GM20431 (cell line): ENCODE measurements around the gene NHERF1.

ENCODE experiments used
- in situ Hi-C: fragments of 300-500 bp; cut with MseI, MboI; formaldehyde crosslinking; loops from one replicate; pipeline ENCODE4 v1.15.0; 2020; ENCODE audit warnings: low sequenced_read_pairs; ENCODE audit not compliant: unreplicated experiment

NHERF1 gene

DNA sequence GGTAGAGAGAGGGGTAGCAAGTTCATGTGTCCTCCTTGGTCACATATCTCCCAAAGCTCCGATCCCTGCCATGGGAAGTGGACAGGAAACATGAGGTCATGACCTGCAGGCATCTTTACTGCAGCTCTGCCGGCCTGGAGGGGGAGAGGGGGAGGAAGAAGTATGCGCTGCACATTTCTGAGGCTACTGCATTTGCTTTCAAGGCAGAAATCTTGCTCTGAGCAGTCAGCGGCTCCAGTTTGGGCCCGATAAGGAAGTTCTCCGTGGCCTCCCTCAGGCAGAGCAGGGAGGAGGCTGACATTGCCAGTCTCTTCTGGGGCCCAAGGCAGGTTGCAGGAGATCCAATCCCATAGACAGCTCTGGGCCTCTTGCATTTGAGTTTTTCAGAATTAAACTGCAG lies 1.5 kb upstream of the NHERF1 start:
- in situ Hi-C loops, result no loop called here

DNA sequence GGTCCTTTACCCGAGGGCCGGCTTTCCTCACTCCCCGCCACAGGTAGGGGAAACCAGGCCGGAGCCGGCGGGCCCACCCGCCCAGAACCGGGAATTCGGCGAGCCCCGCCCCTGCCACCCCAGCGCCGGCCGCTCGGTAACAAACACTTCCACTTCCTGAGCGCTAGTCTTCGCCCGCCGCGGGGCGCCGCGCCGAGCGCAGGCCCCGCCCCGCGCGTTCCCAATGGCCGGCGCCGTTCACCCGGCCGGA lies 224 bp upstream of the NHERF1 start:
- in situ Hi-C loops, result no loop called here

DNA sequence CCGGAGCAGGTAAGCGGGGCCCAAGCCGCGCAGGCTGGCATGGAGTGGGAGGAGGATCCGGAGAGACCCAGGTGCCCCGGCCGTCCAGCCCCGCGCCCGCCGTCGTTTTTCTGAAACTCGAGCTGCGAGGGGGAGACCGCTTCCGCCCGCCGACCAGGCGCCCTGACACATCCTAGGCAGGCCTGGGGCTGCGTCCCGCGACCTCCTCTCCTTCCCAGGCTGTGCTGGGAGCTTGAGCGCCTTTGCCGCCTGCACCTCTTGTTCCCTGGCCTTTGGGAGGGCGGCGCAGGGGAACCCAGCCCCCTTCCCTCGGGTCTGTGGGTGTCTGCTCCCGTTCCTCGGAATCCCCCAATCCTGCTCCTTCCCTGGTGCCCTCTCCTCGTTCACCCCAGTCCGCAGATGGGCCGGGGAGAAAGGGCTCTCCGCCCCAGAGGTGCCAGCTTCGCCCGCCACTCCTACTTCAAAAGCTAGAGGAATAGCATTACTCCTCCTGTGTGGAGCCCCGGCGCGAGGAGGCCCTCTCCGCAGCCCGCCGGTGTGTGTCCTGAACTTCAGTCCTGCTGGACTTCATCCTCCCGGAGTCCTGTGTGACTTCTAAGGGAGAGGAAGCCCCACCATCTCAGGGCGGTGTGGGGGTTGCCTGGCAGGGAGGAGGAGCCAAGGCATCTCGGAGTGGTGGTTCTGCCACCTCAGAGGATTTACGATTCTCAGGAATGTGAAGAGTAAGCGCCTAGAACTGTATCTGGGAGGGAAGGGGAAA lies 1.0 kb downstream of the NHERF1 start:
- in situ Hi-C loops, result no loop called here

DNA sequence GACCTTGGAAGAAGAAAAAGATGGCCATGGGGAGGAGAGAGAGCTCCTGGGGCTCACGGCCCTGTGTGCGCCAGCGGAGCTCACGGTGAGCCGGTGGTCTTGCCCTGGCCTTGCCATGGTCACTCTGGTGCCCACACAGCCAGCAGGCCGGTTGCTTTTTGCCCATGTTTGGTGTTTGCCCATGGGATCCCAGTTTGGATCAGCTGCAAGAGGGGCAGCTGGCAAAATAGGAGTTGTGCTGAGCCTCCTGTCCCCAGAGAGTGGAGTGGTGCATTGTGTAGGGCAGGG lies 1.6 kb downstream of the NHERF1 start:
- in situ Hi-C loops, result no loop called here

DNA sequence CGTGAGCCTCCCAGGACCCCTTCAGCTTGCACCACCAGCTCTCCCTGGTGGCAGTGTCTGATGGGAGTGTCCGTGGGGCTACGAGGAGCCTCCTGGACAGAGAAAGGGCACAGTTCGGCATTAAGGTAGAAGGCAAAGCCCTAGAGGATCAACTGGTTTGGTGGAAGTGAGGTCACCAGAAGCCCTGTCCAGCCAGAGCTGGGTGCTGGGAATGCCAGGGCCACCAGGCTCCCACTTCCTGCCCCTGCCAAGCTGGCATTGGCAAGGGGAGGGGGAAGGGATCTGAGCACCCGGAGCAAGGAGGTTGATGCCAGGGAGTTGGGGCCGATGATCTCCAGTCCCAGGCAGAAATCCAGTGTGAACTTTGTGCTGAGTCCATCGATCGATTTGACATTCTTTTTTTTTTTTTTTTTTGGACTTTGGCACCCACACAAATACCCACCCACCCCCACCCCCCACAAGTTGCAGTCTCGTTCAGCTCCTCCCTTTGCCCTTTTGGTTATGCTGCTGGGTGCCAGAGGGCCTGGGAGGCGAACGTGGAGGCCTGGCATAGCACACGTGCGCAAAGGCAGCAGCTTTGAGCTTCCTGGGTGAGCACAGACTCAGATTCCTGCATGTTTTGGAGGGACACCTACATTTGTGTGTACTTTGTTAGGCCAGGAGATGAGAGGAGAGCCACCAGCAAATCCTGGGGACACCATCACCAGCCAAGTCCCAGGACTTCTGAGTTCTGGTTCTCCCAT lies 2.1 kb downstream of the NHERF1 start:
- in situ Hi-C loops, result no loop called here

DNA sequence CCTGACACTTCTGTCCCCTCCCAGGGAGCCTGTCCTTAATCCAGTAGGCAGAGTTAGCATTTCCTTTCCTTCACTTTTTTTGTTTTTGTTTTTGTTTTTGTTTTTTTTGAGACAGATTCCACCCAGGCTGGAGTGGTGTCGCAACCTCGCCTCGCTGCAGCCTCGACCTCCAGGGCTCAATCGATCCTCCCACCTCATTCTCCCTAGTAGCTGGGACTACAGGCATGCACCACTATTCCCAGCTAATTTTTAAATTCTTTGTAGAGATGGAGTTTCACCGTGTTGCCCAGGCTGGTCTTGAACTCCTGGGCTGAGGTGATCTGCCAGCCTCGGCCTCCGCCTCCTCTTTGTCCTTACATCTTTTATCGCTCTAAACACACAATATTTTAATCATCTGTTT lies 4.0 kb downstream of the NHERF1 start:
- in situ Hi-C loops, result no loop called here

DNA sequence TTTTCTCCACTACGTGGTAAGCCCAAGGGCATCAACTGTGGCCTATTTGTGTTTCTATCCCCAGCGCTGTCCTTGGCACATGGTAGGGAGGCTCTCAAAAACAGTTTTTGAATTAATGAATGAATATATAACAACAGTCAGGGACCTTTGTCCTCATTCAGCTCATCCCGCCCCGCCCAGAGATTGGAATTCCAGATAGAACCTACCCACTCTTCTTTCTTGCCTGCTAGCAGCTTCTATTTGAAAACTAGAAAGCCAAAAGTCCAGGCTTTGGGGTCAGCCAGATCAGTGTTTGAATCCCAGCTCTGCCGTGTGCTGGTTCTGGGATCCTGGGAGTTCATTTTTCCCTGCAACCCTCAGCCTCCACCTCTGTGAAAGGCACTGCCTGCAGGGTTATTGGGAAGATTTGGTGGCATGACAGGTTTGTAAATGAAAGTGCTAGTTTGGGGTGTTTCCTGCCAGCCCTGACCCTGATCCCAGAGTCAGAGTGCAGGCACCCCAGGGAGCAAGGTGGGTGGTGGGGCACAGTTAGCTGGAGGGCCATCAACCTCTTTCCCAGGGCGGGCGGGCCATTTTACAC lies 4.5 kb downstream of the NHERF1 start:
- in situ Hi-C loops, result no loop called here

DNA sequence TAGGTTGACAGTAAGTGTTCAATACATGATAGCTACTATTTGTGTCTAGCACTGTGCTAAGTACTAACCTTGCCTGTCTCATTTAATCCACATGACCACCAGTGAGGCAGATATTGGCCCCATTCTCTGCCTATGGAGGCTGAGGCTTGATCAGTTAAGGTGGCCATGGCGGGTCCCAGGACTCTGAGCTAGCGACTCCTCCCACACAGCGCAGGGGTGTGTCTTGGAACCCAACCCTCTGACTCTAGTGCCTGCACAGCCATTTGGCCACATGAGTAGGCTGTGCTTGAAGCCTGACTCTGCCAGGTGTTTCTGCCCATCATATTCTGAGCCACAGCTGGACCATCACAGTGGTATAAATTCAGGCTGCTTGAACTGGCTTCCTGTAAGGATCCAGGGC lies 6.4 kb downstream of the NHERF1 start:
- in situ Hi-C loops, result no loop called here

DNA sequence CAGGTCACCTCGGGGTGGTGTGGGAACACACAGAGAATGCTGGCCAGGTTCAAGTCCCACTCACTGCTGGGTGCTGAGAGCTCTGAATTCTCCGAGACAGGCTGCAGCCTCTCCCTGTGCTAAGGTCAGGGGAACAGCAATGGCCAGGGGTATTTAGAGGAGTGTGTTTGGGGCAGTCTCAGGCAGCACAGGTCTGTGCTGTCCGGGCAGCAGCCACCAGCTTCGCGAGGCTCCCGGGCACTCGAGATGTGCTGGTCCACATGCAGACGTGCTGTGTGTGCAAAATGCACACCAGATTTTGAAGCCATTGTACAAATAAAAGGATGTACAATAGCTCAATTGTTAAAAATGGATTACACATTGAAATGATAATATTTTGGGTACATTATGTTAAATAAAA lies 7.1 kb downstream of the NHERF1 start:
- in situ Hi-C loops, result no loop called here

DNA sequence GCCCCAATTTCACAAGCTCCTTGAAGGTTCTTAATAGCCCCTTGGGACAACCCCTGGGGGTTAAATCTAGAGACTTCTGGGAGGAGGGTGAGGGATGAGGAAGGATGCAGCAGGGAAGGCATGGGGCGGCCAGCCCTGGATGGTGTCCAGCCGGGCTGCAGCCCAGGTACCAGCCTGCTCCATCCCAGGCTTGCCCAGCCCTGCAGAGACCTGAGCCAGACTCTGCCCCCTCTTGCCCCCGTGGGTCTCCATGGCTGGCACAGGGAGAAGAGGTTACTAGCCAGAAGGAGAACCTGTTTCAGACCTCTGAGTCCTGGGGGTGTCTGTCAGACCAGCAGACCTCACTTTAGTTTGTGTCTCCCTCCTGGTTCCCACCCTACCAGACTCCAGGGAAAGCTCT lies 8.5 kb downstream of the NHERF1 start:
- in situ Hi-C loops, result no loop called here

DNA sequence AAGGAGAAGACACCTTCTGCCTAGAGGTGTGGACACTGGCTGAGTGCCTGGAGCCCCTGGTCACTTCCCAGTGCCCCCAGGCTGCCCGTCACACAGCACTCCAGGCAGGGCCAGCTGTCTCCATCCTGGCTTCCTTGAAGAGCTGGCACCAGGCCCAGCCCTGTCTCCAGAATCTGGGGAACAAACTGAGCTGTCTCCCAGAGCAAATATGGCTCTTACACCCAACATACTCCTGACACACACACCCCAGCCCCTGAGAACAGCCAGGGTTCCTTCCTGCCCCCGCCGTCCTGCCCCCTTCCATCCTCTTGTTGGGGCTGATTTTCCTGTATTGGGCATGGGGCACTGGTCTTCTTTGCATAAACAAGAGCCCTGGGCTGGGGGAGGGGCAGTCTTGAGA lies 9.1 kb downstream of the NHERF1 start:
- in situ Hi-C loops, result no loop called here

DNA sequence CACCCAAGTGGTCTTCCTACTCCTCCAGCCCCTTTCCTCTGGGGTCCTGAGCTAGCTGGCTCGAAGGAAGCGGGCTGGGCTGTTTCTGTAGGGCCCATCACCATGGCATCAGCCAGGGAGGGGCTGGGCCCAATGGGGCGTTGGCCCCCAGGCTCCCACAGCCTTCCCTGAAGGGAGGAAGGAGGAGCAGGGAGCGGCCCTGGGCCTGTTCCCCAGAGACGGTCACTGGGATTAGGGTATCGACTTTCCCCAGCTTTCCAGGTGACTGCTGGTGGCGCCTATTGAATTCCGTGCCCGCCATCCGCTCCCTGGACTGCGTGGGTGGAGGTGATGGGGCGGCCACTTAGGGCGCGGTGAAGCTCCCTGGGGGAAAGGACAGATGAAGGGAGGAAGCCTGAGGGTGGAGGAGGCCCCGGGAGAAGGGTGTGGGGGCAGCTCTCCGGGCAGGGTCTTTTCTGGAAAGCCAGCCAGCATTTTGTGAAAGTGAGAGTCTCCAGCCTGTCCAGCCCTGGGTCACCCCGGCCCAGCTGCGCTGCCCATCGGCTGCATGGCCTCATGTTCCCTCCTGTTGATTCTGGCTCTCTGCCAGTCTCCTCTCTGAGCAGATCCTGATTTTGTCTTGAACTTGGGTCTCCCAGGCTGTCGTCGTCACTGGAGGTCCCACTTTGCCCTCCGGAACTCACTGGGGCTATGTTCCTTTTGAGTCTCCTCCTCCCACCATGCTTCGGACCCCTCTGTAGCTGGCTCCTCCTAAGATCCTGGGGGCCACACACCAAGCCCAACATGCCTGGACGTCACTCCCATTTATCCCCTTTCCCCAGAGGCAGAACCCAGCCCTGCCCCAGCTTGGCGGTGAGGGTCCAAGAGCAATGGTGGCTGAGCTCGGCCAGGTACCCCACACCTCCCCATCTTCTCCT lies 9.8 kb downstream of the NHERF1 start:
- in situ Hi-C loops, result no loop called here

DNA sequence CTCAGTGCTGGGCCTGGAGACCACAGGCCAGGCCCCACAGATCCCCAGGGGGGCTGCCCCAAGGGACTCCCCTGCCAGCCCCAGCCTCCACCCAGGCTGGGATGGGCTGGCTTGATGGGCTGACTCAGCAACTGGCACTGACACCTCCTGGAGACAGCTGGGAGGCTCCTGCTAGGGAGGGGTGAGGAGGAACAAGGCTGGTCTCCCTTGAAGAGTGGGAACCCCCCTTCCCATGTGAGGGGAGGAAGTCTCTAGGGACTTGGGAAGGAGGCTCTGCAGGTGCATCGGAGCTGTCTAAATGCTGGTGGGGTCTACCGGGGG lies 10.4 kb downstream of the NHERF1 start:
- in situ Hi-C loops, result no loop called here

DNA sequence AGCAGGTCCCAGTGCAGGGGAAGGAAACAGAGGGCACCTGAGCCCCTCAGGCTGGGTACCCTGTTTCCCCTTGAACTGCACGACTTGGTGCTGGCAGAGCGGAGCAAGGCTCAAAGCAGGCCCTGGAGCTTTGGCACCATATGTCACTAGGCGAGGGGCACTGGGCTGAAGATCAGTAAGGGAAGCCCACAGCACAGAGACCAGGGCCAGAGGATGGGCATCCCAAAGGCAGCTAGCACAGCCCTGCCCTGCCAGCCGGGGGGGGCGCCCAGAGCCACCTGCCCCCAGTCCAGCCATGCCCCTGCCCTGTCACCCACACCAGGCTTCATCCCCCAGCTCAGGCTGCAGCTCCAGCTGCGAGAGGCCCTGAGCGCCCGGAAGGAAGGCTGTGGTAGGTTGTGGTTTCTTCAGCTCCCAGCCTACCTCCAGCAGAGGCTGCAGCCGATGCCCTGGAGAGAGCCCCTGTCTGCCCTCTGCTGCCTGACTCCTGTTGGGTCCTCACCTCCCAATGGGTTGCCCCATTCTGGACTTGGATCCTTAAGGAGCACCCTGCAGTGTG lies 10.9 kb downstream of the NHERF1 start:
- in situ Hi-C loops, result no loop called here

DNA sequence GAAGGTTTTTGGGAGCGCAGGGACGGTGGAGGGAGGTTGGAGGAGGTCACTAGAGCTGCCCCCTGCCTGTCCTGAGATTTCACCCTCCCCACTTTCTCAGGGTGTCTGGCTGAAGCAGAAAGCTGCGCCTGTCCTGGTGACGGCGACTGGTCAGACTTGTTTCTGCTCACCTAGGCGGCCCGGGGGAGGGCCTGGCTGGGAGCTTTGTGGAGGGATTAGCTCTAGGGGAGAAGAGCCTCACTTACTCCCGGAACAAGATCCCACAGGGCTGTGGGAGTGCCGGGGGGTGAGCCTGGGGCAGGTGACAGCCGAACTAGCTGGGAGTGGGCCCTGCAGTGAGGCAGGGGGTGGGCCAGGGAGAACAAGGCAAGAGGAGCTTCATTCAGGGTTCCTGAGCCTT lies 11.5 kb downstream of the NHERF1 start:
- in situ Hi-C loops, result no loop called here

DNA sequence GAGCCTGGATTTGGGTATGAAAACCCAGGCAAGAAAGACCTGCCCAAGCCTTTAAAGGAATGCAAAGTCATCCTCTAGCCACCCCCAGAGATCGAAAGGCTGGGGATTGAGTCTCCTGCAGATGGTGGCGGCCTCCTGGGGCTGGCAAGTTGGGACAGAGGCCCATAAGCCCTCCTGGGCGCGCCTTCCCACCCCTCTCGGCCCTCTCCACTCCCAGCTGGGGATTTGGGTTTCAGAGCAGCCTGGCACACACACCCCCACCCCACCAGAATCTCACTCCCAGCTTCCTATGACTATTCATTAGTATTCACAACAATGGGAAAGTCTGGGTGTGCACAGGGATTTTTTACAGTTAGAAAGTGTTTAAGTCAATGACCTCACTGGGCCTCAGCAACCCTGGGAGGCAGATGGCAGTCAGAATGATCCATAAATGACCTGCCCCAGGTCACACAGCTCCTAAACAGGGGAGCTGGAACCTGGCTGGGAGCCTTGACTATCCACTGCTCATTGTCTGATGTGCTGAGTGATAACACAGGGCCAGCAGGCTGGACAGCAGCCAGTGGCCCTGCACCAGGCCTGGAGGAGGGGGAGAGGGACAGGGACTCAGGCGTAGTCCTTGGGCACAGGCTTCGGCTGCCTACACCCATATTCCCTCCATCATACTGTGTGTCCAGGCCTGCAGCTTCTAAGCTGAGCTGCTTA lies 12.1 kb downstream of the NHERF1 start:
- in situ Hi-C loops, result no loop called here

DNA sequence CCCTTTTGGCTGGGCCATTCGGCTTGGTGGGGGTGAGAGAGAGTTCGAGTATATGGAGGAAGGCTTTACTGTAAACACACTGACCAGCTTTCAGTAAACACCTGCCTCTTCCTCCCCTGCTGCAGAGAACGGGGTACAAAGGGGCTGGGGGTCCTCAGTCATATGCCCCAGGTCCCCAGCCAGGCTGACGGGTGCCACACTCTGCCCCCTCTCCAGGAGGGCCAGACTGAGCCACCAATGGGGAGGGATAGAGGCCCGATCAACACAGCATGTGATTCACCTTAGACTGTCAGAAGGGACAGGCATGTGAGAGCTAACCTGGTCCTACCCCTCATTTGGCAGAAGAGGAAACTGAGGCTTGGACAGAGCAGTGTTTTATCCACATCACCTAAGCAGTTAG lies 13.0 kb downstream of the NHERF1 start:
- in situ Hi-C loops, result no loop called here

DNA sequence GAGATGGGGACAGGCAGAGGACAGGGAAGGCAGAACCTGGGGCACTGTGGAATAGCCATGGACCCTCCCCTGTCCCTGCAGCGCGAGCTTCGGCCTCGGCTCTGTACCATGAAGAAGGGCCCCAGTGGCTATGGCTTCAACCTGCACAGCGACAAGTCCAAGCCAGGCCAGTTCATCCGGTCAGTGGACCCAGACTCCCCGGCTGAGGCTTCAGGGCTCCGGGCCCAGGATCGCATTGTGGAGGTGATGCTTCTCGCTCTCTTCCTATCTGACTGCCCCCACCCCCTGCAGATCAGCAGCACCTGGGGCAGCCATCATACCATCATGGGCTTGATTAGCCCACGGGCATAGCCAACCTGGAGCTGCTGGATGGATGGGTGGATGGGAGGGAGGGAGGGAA lies 13.5 kb downstream of the NHERF1 start:
- in situ Hi-C loops, result no loop called here

DNA sequence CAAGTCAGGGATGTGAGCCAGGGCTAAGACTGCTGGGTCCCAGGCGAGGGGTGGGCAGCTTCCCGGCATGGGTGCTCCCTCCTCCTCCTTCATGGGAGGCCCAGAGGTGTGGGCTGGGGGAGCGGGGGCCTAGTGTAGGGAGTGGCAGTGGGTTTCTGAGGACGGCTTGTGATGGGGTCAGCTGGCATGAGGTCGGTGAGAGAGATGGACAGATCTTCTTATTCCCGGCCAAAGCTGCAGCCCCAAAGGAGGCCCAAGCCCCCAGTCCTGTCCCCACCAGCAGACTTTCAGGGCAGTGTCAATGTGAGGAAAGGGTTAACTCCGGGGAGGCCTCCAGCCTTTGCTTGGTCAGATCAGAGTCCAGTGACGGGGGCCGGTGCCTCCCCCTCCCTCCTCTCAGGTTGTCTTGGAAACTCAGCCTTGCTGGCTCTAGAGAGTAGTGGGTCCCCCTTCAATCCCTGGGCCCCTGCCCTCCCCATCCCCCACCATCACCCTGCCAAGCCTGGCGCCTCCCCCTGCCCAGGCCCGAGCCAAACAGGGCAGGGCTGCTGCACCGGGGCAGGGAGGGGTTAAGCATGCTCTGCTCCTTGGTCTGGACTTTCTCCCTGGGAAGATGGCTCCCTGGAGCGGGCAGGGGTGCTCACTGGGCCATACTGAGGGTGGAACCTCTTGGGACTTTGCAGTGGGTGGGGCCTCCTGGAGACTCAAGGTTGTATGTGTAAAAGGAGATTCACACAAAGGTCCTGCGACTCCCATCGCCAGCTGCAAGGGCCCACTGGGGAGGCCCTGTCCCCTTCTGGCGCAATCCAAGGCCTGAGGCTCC lies 15.3 kb downstream of the NHERF1 start:
- in situ Hi-C loops, result no loop called here
